ENCODE results near the gene KCNQ1. TPM values are rescaled to one million over a fixed set of nuclear protein-coding genes. Genes with fewer than 3 reads are reported as not detected.

KCNQ1 gene
- total RNA-seq, 6 donors from 2014 or later, result 18.0 to 45.4 (median 32.7) TPM

DNA sequence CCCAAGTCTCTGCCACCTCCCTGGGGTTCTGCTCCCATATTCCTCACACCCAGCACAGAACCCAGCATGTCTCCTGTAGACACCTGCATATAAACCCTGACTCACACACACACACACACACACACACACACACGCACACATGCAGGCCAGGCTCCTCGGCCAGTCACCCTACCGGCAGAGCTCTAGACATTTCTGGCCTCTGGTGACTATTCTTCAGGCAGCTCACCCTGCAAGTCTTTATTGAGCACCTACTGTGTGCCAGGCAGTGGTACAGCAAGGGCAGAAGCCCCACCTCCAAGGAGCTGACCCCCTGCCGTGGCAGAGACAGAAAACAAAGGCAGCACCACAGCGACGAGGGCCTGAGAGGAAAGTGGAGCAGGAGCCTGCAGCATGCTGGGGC lies 390.5 kb downstream of the KCNQ1 start:
- TF ChIP-seq POLR2A (IDR thresholded peaks at IDR 0.05) (no peak), EP300 (IDR thresholded peaks at IDR 0.05) (no peak), CTCF (IDR thresholded peaks at IDR 0.05) (no peak), POLR2AphosphoS5 (IDR thresholded peaks at IDR 0.05) (no peak)
- H3K4me3 ChIP-seq, result no peak overlapping the region
- no peaks in the 10 kb centered on the region for H3K36me3 ChIP-seq
- no peaks in the 10 kb centered on the region for H3K27me3 ChIP-seq
- 90 to 91% methylated on average over 5 to 6 of the region's 6 CpGs for WGBS, 2 donors
- H3K27ac ChIP-seq, result no peak overlapping the region
- DNase-seq (no peak), ATAC-seq (ENCODE audit: low FRiP score in 2 of 2) (no peak)
- peaks cover 12 to 33% (median 26%) of the 10 kb centered on the region in 4 donors for H3K4me1 ChIP-seq
- H3K9me3 ChIP-seq, result no peaks in the 10 kb centered on the region

DNA sequence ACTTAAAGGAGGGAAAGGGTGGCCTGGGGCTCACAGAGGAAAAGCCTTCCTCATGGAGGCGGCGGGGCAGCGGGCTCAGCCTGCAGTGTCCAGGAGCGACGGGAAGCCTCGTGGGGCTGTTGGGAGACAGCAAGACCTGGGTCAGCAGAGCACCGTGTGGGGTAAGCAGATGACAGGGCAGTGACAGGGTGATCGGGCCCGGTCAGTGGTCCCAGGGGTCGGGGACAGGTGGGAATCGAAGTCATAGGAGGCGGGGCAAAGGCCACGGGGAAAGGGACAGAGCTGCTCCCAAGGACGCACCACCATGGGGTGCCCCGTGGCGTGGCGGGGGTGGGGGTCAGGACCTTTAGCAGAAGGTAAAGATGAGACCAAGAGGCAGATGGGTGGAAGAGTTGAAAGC lies 390.9 kb downstream of the KCNQ1 start:
- H3K9me3 ChIP-seq, result no peaks in the 10 kb centered on the region
- ATAC-seq (ENCODE audit: low FRiP score in 2 of 2) (no peak), DNase-seq (peak in 1 of 2 donors; percentile 48)
- H3K27ac ChIP-seq, result no peak overlapping the region
- no peaks in the 10 kb centered on the region for H3K27me3 ChIP-seq
- peaks cover 12 to 29% (median 23%) of the 10 kb centered on the region in 4 donors for H3K4me1 ChIP-seq
- no peaks in the 10 kb centered on the region for H3K36me3 ChIP-seq
- H3K4me3 ChIP-seq, result no peak overlapping the region
- 92 to 93% methylated on average over 16 to 17 of the region's 17 CpGs for WGBS, 2 donors
- no peak for TF ChIP-seq POLR2AphosphoS5 (IDR thresholded peaks at IDR 0.05)
- TF ChIP-seq POLR2A (IDR thresholded peaks at IDR 0.05), result no peak
- TF ChIP-seq EP300 (IDR thresholded peaks at IDR 0.05), result no peak
- no peak for TF ChIP-seq CTCF (IDR thresholded peaks at IDR 0.05)

DNA sequence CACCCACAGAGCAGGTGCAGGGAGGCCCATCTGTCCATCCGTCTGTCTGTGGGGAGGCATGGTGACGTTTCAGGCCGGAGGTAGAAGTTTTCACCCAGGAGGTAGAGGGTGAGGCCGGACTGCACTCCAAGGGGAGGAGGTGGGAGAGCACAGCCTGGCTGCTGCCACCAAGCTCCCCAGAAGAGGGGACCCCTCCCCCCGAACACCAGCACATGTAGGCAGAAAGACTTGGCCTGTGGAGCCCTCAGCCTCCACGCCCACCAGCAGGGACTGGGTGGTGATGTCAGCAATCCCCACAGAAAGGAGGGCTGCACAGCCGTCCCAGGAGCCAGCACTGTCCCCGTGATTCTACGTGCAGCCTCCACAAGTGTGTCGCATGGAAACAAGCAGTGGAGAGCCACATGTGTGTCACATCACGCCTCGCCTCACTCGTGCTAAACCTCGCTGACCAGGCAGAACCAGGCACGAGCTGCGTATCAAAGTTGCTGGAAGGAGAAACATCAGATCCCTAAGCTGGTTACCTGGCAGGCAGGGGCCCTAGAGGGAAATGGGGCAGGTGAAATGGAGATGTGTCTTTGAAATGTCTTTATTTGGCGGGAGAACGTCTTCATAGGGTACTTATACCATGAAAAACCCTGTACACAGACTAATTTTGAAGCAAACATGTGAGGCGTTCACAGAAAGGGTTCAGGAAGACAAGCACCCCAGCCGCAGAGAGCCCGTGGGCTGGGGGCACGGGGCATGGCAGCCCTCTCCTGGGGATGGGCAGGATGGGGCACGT lies 391.7 kb downstream of the KCNQ1 start:
- peaks cover 12 to 26% (median 19%) of the 10 kb centered on the region in 4 donors for H3K4me1 ChIP-seq
- no peaks in the 10 kb centered on the region for H3K36me3 ChIP-seq
- DNase-seq (no peak), ATAC-seq (ENCODE audit: low FRiP score in 2 of 2) (no peak)
- WGBS, 2 donors, result 63 to 75% methylated on average over 18 to 22 of the region's 23 CpGs
- H3K9me3 ChIP-seq, result no peaks in the 10 kb centered on the region
- H3K27ac ChIP-seq, result peak overlapping the region in 2 of 4 donors; percentile 61 to 66
- TF ChIP-seq POLR2A (IDR thresholded peaks at IDR 0.05) (no peak), POLR2AphosphoS5 (IDR thresholded peaks at IDR 0.05) (peak in 1 of 2 donors; percentile 7)
- H3K27me3 ChIP-seq, result no peaks in the 10 kb centered on the region
- H3K4me3 ChIP-seq, result no peak overlapping the region

DNA sequence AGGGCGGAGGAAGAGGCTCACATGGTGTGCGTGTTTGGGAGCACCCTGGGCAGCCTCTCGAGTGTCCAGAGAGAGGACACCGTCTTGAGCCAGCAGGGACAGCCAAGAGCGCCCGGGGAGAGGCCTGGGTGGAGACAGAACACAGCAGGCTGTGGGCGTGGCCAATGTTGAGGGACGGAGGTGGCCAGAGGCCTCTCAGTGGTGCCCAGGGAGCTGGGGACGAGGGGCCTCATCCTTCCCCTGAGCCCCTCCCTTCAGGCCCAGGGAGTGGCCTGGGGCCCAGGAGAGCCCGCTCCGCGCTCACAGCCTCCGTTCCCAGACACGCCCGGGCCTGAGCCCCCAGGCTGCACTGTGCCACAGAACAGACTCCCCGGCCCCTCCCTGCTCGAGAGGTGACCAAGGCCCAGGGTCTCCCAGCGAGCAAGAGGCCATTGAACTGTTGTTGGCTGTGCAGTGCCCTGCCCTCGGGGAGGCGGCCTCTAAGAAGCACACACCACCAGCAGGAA lies 392.3 kb downstream of the KCNQ1 start:
- DNase-seq, result peak in 1 of 2 donors; percentile 89
- no peaks in the 10 kb centered on the region for H3K9me3 ChIP-seq
- no peaks in the 10 kb centered on the region for H3K36me3 ChIP-seq
- H3K4me1 ChIP-seq, result peaks cover 12 to 26% (median 19%) of the 10 kb centered on the region in 4 donors
- no peak overlapping the region for H3K4me3 ChIP-seq
- WGBS, 2 donors, result 26 to 43% methylated on average over 9 to 16 of the region's 20 CpGs
- H3K27me3 ChIP-seq, result no peaks in the 10 kb centered on the region
- TF ChIP-seq POLR2A (IDR thresholded peaks at IDR 0.05), result no peak
- no peak for TF ChIP-seq EP300 (IDR thresholded peaks at IDR 0.05)
- peak in 1 of 2 donors; percentile 5 for TF ChIP-seq POLR2AphosphoS5 (IDR thresholded peaks at IDR 0.05)
- peak; percentile 34 to 75 (median 56) for TF ChIP-seq CTCF (IDR thresholded peaks at IDR 0.05)
- ATAC-seq (ENCODE audit: low FRiP score in 2 of 2), result peak; percentile 49 to 70
- H3K27ac ChIP-seq, result peak overlapping the region in 2 of 4 donors; percentile 61 to 66

GRCh38 chr11:2837651-2838050 lies 392.8 kb downstream of the KCNQ1 start:
- H3K27ac ChIP-seq, result peak overlapping the region in 1 of 4 donors; percentile 66
- H3K27me3 ChIP-seq, result no peaks in the 10 kb centered on the region
- WGBS, 2 donors, result 79 to 86% methylated on average over 11 to 12 of the region's 12 CpGs
- DNase-seq (peak in 1 of 2 donors; percentile 77), ATAC-seq (ENCODE audit: low FRiP score in 2 of 2) (no peak)
- no peak overlapping the region for H3K4me3 ChIP-seq
- H3K4me1 ChIP-seq, result peaks cover 12 to 26% (median 19%) of the 10 kb centered on the region in 4 donors
- TF ChIP-seq POLR2A (IDR thresholded peaks at IDR 0.05), result no peak
- TF ChIP-seq CTCF (IDR thresholded peaks at IDR 0.05), result no peak
- TF ChIP-seq EP300 (IDR thresholded peaks at IDR 0.05), result no peak
- TF ChIP-seq POLR2AphosphoS5 (IDR thresholded peaks at IDR 0.05), result no peak
- no peaks in the 10 kb centered on the region for H3K9me3 ChIP-seq
- H3K36me3 ChIP-seq, result no peaks in the 10 kb centered on the region

Measured in upper lobe of left lung (tissue), 6 donors.